Measurements from ENCODE around the gene IFT88.

DNA sequence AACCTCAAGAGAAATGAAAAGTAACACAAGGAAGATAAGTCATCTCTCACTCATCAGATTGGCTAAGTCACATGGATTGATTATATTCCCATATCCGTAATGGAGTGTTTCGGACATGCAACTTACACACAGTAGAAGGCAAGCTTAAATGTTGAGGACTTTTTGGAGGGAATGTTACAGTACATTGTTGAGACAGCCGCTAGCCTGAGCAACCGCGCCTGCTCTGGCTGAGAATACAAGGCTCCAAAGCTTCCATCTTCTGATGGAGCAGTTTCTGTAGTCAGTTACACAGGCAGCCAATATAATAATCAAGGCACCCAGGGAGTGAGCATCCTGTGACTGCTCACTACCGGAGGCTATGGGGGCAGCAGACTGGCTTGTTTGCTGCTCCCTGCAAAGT lies 40.3 kb upstream of the IFT88 start:
- TF ChIP-seq, protein P1, sequence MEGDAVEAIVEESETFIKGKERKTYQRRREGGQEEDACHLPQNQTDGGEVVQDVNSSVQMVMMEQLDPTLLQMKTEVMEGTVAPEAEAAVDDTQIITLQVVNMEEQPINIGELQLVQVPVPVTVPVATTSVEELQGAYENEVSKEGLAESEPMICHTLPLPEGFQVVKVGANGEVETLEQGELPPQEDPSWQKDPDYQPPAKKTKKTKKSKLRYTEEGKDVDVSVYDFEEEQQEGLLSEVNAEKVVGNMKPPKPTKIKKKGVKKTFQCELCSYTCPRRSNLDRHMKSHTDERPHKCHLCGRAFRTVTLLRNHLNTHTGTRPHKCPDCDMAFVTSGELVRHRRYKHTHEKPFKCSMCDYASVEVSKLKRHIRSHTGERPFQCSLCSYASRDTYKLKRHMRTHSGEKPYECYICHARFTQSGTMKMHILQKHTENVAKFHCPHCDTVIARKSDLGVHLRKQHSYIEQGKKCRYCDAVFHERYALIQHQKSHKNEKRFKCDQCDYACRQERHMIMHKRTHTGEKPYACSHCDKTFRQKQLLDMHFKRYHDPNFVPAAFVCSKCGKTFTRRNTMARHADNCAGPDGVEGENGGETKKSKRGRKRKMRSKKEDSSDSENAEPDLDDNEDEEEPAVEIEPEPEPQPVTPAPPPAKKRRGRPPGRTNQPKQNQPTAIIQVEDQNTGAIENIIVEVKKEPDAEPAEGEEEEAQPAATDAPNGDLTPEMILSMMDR (IDR thresholded peaks at IDR 0.05; ENCODE audit: low read length) = no peak
- TF ChIP-seq EZH2 (optimal IDR thresholded peaks at IDR 0.05; ENCODE audit: low read depth, low read length) = no peak

All from MM.1S (cell line).